ENCODE results near the gene SEZ6.

Gene SEZ6

DNA sequence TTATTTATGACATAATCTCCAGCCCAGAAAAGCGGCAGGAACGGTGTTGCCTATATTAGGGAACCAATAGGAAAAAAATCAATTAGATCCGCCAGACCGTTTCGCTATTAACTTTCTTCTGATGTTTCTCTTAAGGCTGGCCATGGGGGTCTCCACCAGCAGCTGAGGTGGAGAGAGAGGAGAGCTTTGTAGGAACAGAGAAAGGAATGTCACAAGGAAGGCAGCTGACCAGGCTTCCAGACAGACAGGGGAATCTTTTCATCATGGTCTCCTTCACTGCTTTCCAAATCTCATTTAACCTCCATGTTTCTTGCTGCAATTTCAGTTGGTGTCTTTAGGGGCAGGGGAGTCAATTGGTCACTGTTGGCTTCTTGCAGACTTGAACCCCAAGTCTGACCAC, 8.9 kb upstream of the SEZ6 start:
- H3K36me3 Mint-ChIP-seq (ENCODE audit: low read depth) = no peaks in the 10 kb centered on the region

GRCh38 chr17:29012535-29012934, 6.7 kb upstream of the SEZ6 start:
- no peak for DNase-seq
- Mint-ChIP-seq H3K9me3 (no peaks in the 10 kb centered on the region), H3K4me1 (peaks cover 16% of the 10 kb centered on the region), H3K27ac (no peak overlapping the region), H3K4me3 (no peak overlapping the region), H3K36me3 (ENCODE audit: low read depth) (no peaks in the 10 kb centered on the region), H3K27me3 (ENCODE audit: low read depth, poor library complexity) (peaks cover 18% of the 10 kb centered on the region)
- TF ChIP-seq, protein P1, sequence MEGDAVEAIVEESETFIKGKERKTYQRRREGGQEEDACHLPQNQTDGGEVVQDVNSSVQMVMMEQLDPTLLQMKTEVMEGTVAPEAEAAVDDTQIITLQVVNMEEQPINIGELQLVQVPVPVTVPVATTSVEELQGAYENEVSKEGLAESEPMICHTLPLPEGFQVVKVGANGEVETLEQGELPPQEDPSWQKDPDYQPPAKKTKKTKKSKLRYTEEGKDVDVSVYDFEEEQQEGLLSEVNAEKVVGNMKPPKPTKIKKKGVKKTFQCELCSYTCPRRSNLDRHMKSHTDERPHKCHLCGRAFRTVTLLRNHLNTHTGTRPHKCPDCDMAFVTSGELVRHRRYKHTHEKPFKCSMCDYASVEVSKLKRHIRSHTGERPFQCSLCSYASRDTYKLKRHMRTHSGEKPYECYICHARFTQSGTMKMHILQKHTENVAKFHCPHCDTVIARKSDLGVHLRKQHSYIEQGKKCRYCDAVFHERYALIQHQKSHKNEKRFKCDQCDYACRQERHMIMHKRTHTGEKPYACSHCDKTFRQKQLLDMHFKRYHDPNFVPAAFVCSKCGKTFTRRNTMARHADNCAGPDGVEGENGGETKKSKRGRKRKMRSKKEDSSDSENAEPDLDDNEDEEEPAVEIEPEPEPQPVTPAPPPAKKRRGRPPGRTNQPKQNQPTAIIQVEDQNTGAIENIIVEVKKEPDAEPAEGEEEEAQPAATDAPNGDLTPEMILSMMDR (IDR thresholded peaks at IDR 0.05) = no peak

More for the DNA sequence above, 8.9 kb upstream of the SEZ6 start:
- TF ChIP-seq, protein P1 (IDR thresholded peaks at IDR 0.05) = no peak
- Mint-ChIP-seq H3K9me3 (no peaks in the 10 kb centered on the region), H3K4me3 (no peak overlapping the region), H3K4me1 (peaks cover 25% of the 10 kb centered on the region), H3K27me3 (ENCODE audit: low read depth, poor library complexity) (peaks cover 31% of the 10 kb centered on the region), H3K27ac (no peak overlapping the region)
- no peak for DNase-seq

DNA sequence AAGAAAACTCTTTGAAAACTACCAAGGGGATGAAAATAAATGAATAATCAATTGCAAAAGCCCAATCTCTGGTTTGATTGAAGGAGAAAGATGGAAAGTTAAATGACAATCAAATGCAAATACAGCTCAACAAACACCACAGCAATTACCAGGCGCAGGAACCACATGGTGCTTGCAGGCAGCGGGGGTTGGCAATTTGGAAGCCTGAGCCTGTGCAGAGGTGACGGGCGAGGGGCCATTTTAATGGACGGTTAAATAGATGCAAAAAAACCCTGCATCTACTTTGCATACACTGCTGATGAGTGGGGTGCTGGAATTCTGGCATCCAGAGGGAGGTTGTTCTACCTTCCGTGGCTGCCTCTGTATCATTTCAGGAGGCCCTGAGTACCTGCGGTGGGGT, 4.8 kb upstream of the SEZ6 start:
- H3K4me3 Mint-ChIP-seq = no peak overlapping the region

DNA sequence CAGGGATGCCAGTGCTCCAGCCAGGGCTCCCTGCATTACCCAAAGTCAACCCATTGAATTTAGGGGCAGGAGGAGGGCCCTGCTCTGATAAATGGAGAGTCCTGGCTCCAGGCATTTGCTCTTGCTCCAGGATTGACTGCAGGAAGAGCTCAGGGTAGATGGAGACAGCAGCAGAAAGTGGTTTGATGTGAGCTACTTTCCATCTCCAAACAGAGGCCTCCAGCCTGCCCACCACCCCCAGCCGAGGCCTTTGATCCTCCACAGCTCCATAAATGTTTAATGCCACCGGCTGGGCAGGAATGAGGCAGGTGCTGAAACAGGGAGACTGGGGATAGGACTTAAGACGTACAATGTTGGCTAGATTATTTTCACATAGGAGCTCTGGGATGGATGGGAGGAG, 4.3 kb upstream of the SEZ6 start:
- no peak overlapping the region for H3K4me3 Mint-ChIP-seq

More for the DNA sequence above, 4.8 kb upstream of the SEZ6 start:
- Mint-ChIP-seq H3K4me1 (peaks cover 25% of the 10 kb centered on the region), H3K36me3 (ENCODE audit: low read depth) (no peaks in the 10 kb centered on the region), H3K27ac (no peak overlapping the region), H3K9me3 (no peaks in the 10 kb centered on the region), H3K27me3 (ENCODE audit: low read depth, poor library complexity) (peaks cover 27% of the 10 kb centered on the region)
- TF ChIP-seq, protein P1 (IDR thresholded peaks at IDR 0.05) = no peak
- no peak for DNase-seq

GRCh38 chr17:29008591-29008990, 2.8 kb upstream of the SEZ6 start:
- Mint-ChIP-seq H3K4me3 (no peak overlapping the region), H3K27me3 (ENCODE audit: low read depth, poor library complexity) (peaks cover 40% of the 10 kb centered on the region), H3K4me1 (peaks cover 17% of the 10 kb centered on the region), H3K27ac (no peak overlapping the region), H3K9me3 (no peaks in the 10 kb centered on the region), H3K36me3 (ENCODE audit: low read depth) (no peaks in the 10 kb centered on the region)
- DNase-seq = no peak
- TF ChIP-seq, protein P1 (IDR thresholded peaks at IDR 0.05) = no peak

More for the DNA sequence above, 4.3 kb upstream of the SEZ6 start:
- H3K27ac Mint-ChIP-seq = no peak overlapping the region
- peaks cover 29% of the 10 kb centered on the region for H3K27me3 Mint-ChIP-seq (ENCODE audit: low read depth, poor library complexity)
- H3K36me3 Mint-ChIP-seq (ENCODE audit: low read depth) = no peaks in the 10 kb centered on the region
- peaks cover 23% of the 10 kb centered on the region for H3K4me1 Mint-ChIP-seq
- TF ChIP-seq, protein P1 (IDR thresholded peaks at IDR 0.05) = no peak
- no peak for DNase-seq
- H3K9me3 Mint-ChIP-seq = no peaks in the 10 kb centered on the region

DNA sequence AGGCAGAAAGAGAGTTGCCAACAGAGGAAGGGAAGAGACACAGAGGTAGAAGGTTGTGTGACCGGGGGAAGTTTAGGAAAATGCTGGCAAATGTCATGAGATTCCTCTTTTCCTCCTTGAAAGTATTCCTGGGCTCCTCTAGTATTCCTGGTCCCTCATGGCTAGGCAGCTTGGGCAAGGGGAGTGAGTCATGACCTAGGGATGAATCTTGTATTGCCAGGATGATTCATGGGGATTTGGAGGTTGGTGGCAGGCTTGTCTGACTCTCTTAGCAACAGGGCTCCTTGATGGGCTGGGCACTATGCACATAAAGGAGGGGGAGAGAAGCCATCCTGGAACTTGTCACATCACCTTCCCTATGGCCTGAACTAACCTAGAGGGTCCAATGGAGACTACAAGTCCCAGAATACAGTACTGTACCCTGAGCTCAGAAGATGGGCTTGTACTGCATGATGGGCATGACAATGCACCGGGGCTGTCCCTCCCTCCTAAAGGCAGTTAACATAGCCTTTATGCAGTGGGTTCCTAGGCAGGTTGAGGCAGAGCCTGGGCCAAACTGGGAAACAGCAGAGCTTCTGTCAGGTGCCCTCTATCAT, 2.1 kb upstream of the SEZ6 start:
- Mint-ChIP-seq H3K27me3 (ENCODE audit: low read depth, poor library complexity) (peaks cover 47% of the 10 kb centered on the region), H3K27ac (no peak overlapping the region)
- DNase-seq = no peak

More for the DNA sequence above, 2.1 kb upstream of the SEZ6 start:
- H3K36me3 Mint-ChIP-seq (ENCODE audit: low read depth) = no peaks in the 10 kb centered on the region
- no peak overlapping the region for H3K4me3 Mint-ChIP-seq
- H3K4me1 Mint-ChIP-seq = peaks cover 17% of the 10 kb centered on the region
- no peaks in the 10 kb centered on the region for H3K9me3 Mint-ChIP-seq
- TF ChIP-seq, protein P1 (IDR thresholded peaks at IDR 0.05) = no peak

Measured in nephron progenitor cell (in vitro differentiated cells).